ENCODE results near the gene ARHGAP18. TPM values are rescaled to one million over a fixed set of nuclear protein-coding genes. Genes with fewer than 3 reads are reported as not detected.

The ARHGAP18 gene
- total RNA-seq, 2 experiments from 2014 or later: 5.2 to 6.8 TPM

DNA sequence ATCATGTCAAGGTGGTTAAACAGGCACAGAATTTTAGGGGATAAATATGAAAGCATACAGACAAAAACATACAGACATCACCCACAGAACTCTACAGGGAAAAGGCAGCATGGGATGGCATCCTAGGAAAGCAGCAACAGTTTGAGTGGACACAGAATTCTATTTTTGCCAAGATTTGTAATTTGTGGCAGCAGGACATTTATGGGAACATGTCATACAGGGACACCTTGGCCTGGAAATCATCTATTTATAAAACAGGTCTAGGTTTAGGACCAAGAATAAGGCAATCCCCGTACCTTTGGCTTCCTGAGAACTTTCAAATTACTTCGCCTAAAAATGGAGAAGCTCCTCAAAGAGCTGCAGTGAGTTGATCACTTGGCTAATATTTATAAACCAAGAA lies 17.5 kb downstream of the ARHGAP18 start:
- no peaks in the 10 kb centered on the region for H3K27me3 Mint-ChIP-seq
- no peak for ATAC-seq
- H3K9me3 Mint-ChIP-seq (ENCODE audit: low read depth): no peaks in the 10 kb centered on the region
- no peak overlapping the region for H3K27ac Mint-ChIP-seq
- no peak overlapping the region for H3K4me3 Mint-ChIP-seq
- no peaks in the 10 kb centered on the region for H3K36me3 Mint-ChIP-seq (ENCODE audit: low read depth)
- peaks cover 28% of the 10 kb centered on the region for H3K4me1 Mint-ChIP-seq
- ChIA-PET CTCF (interaction anchor here (0.6 kb wide), 1 partner anchor 1402 kb away, joined by 3 read pairs; no protein-coding TSS in a partner anchor), POLR2A (no interaction called here)
- no peak for DNase-seq
- intact Hi-C loops (cut with DNase I, micrococcal nuclease): no loop called here

DNA sequence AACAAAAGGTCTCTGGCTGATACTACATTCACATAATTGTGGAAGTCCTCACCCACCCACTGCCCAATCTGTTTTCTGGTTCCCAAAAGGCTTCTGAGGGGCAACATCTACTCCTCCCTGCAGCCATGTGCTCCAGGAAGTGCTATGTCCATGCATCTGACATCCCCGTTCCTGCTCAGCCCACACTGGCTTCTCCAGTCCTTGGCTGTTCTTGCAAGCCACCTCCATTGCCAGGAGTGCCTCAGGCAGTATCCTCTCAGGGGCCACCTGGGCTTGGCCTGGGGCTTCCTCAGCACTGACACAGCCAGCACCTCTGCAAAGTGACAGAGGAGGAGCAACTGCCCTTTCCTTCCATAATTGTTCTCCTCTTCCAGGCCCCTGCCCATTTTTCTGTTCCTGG lies 18.3 kb downstream of the ARHGAP18 start:
- CTCF ChIA-PET: no interaction called here

DNA sequence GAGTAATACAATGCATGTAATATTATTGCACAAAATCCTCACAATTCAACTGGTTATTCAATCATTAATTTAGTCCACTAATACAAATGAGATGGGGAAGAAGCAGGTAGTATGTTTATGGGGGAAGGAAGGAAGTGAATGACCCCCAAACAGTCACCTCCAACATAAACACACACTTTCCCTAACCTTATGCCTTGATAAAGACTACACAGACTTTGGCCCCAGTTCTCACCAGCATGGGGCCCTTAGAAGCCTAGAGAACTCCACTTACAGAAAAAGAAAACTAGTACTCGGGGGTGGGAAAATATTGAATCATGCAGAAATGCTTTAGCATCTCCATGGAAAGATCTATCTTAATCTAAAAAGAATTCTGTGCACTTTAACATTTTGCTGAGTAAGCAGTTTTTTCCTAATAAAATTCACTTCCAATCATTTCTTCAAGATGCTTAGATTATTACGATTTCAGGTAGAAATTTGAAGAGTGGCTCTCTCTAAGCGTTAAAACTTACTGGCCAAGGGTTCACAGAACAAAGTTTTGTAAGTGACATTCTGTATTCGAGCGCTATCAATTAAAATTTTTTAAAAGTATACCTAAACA lies 18.8 kb downstream of the ARHGAP18 start:
- peaks cover 33% of the 10 kb centered on the region for H3K4me1 Mint-ChIP-seq
- intact Hi-C loops (cut with DNase I, micrococcal nuclease): no loop called here
- H3K9me3 Mint-ChIP-seq (ENCODE audit: low read depth): no peaks in the 10 kb centered on the region
- no peaks in the 10 kb centered on the region for H3K36me3 Mint-ChIP-seq (ENCODE audit: low read depth)
- POLR2A ChIA-PET: no interaction called here
- no peak overlapping the region for H3K27ac Mint-ChIP-seq
- H3K4me3 Mint-ChIP-seq: no peak overlapping the region
- CTCF ChIA-PET: no interaction called here
- no peaks in the 10 kb centered on the region for H3K27me3 Mint-ChIP-seq
- ATAC-seq: no peak
- no peak for DNase-seq

More for the DNA sequence above, 18.3 kb downstream of the ARHGAP18 start:
- H3K36me3 Mint-ChIP-seq (ENCODE audit: low read depth): no peaks in the 10 kb centered on the region
- H3K9me3 Mint-ChIP-seq (ENCODE audit: low read depth): no peaks in the 10 kb centered on the region
- POLR2A ChIA-PET: no interaction called here
- H3K4me3 Mint-ChIP-seq: no peak overlapping the region
- no peak overlapping the region for H3K27ac Mint-ChIP-seq
- H3K4me1 Mint-ChIP-seq: peaks cover 33% of the 10 kb centered on the region
- ATAC-seq (no peak), DNase-seq (no peak)
- intact Hi-C loops (cut with DNase I, micrococcal nuclease): no loop called here
- no peaks in the 10 kb centered on the region for H3K27me3 Mint-ChIP-seq

DNA sequence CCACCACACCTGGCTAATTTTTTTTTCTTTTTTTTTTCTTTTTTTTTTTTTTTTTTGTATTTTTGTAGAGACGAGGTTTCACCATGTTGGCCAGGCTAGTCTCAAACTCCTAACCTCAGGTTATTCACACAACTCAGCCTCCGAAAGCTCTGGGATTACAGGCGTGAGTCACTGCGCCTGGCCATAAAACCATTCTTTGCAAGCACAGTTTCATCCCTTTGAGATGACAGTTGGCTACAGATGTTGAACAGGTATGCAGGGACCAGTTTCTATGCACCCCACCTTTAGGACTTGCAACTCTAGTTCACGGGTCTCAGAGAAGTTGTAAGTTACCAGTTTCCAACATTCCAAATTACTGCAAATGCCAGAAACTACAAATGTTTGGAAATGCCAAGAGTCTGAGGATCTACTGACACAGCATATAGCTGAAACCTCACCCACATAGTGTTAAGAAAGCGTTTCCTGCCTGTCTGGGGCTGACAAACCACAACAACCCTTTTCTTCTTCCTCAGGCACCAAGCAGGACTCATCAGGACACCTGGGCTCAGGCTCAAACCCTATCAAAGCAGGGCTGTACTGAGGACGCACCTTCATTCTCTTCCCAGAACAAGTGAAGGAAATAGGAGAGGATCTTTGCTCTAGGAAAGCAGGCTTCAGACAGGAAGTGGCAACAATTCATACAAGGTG lies 22.9 kb downstream of the ARHGAP18 start:
- peak; percentile 62 for DNase-seq
- intact Hi-C loops (cut with DNase I, micrococcal nuclease): no loop called here
- Mint-ChIP-seq H3K4me3 (no peak overlapping the region), H3K27ac (peak overlapping the region; percentile 51), H3K9me3 (ENCODE audit: low read depth) (no peaks in the 10 kb centered on the region), H3K4me1 (peaks cover 52% of the 10 kb centered on the region), H3K36me3 (ENCODE audit: low read depth) (no peaks in the 10 kb centered on the region), H3K27me3 (no peaks in the 10 kb centered on the region)
- ChIA-PET CTCF (interaction anchor here (1.5 kb wide), 1 partner anchor 29 kb away, joined by 5 read pairs; no protein-coding TSS in a partner anchor), POLR2A (no interaction called here)
- ATAC-seq: peak; percentile 68

DNA sequence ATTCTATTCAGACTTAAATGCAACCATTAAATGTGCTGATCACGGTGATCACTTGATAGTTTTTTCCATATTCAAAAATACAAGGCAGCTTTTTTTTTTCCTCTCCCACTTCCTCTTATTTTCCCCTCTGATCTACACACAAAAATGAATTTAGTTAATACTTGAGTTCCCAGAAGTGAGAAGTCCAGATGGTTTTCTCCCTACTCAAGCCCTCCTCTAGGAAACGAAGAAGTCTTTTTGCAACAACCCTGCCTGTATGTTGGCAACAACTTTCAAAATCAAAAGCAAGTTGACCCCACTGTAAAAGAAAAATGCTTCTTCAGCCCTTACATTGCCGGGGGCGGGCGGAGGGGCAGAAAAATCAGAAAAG lies 24.3 kb downstream of the ARHGAP18 start:
- intact Hi-C loops (cut with DNase I, micrococcal nuclease): loop anchor here in 1 of 2 experiments (2.0 kb wide), 1 partner anchor 63 kb away; no protein-coding TSS in a partner anchor
- Mint-ChIP-seq H3K4me3 (no peak overlapping the region), H3K27ac (no peak overlapping the region), H3K36me3 (ENCODE audit: low read depth) (no peaks in the 10 kb centered on the region), H3K4me1 (peaks cover 54% of the 10 kb centered on the region), H3K9me3 (ENCODE audit: low read depth) (no peaks in the 10 kb centered on the region), H3K27me3 (no peaks in the 10 kb centered on the region)
- CTCF ChIA-PET: interaction anchor here (1.3 kb wide), 1 partner anchor 24 kb away, joined by 3 read pairs; the partner anchor contains the start of gene ARHGAP18
- ATAC-seq: no peak
- POLR2A ChIA-PET: no interaction called here
- DNase-seq: no peak

DNA sequence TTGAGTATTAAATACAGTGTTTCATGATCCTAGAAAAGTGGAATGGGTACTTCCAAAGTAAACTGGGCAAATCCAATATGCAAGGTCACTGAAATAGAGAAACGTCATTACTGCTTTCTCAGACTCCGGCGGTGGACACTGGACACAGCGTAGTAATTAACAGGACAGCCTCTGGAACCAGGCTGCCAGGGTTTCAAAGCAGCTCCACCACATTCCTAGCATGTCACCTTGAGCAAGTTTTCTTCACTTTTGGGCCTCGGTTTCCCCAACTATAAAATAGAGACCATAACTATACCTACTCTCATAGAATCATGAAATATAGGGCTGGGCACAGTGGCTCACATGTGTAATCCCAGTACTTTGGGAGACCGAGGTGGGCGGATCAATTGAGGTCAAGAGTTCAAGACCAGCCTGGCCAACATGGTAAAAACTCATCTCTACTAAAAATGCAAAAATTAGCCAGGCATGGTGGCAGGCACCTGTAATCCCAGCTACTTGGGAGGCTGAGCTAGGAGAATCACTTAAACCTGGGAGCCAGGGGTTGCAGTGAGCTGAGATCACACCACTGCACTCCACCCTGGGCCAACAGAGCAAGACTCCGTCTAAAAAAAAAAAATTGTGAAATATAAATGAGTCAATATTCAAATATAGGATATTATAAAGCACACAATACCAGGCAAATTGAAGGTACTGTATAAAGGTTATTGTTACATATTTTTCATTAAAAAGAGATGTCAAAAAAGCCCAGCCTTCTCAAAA lies 24.9 kb downstream of the ARHGAP18 start:
- ChIA-PET CTCF (interaction anchor here (1.3 kb wide), 2 partner anchors 13 to 25 kb away, joined by 3 to 5 read pairs; partner anchors contain the start of gene ARHGAP18), POLR2A (interaction anchor here (1.0 kb wide), 1 partner anchor 39 kb away, joined by 3 read pairs; no protein-coding TSS in a partner anchor)
- H3K27ac Mint-ChIP-seq: no peak overlapping the region
- intact Hi-C loops (cut with DNase I, micrococcal nuclease): loop anchor here (1.0 to 5.0 kb wide), 3 partner anchors 13 to 1028 kb away; no protein-coding TSS in a partner anchor
- H3K4me3 Mint-ChIP-seq: no peak overlapping the region
- DNase-seq (no peak), ATAC-seq (no peak)
- no peaks in the 10 kb centered on the region for H3K9me3 Mint-ChIP-seq (ENCODE audit: low read depth)
- peaks cover 54% of the 10 kb centered on the region for H3K4me1 Mint-ChIP-seq
- H3K36me3 Mint-ChIP-seq (ENCODE audit: low read depth): no peaks in the 10 kb centered on the region
- H3K27me3 Mint-ChIP-seq: no peaks in the 10 kb centered on the region

DNA sequence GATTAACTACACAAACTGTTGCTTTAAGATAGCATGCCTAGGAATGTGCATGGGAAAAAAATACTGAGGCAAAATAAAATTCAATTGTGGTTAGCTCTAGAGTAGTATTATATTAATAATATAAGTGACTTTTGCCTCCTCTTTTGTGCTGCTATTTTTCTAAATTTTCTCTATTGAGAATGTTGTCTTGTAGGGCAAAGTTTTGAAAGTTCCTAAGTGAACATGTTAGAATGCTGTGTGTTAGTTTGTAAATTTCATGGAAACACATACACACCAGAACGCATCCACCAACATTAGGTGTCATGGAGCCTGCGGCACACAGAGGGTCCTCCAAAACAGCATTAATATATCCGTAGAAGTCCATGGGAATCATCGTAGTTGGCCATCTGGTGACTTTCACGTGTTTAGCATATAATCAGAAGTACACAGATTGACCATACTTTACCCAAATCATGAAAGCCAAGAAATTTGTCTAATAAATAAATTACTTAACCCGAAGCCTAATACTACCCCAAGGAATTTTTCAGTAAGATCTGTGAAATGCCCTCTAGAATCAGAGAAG lies 25.6 kb downstream of the ARHGAP18 start:
- POLR2A ChIA-PET: interaction anchor here (0.6 to 1.0 kb wide), 3 partner anchors 11 to 185 kb away, joined by 3 to 5 read pairs (median 4); no protein-coding TSS in a partner anchor

DNA sequence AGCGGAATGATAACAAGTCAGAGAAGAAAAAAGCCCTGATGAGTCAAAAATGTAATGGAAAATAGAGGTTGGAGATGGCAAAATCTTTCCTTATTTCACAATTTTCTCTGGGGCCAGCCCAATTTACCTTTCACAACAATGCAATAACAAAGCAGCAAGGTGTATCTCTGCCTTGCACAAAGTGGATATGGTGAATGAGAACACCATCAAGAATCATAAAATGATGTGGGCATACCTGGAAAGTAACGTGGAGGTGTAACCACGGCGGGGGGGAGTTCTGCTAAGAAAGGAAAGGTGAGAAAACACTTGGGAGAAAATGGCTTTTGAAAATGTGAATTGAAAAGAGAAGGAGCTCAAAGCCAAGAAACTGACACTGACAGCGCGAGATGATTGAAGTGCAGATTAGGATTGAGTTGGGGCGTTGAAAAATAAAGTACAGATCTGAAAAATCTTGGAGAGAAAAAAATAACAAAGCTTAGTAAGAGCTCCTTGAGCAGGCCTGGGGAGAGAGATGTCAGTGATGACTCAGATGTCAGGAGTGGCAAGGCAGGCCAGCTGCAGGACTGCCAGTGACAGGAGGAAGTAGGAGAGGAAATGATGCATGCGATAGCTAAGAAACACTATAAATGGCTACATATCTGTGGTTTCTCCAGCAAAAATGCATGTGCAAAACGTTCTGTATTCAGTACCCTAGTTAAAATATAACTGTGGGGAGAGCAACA lies 26.2 kb downstream of the ARHGAP18 start:
- ATAC-seq (peak; percentile 96), DNase-seq (peak; percentile 79)
- intact Hi-C loops (cut with DNase I, micrococcal nuclease): loop anchor here (1.0 to 5.0 kb wide), 3 partner anchors 11 to 1026 kb away; no protein-coding TSS in a partner anchor
- CTCF ChIA-PET: interaction anchor here (0.7 to 1.3 kb wide), 9 partner anchors 11 to 86 kb away, joined by 3 to 6 read pairs (median 4); no protein-coding TSS in a partner anchor
- H3K36me3 Mint-ChIP-seq (ENCODE audit: low read depth): no peaks in the 10 kb centered on the region
- H3K4me1 Mint-ChIP-seq: peaks cover 52% of the 10 kb centered on the region
- peak overlapping the region; percentile 75 for H3K27ac Mint-ChIP-seq
- no peaks in the 10 kb centered on the region for H3K27me3 Mint-ChIP-seq
- H3K9me3 Mint-ChIP-seq (ENCODE audit: low read depth): no peaks in the 10 kb centered on the region
- H3K4me3 Mint-ChIP-seq: peak overlapping the region; percentile 28
- POLR2A ChIA-PET: interaction anchor here (0.6 to 1.0 kb wide), 4 partner anchors 11 to 921 kb away, joined by 3 to 5 read pairs (median 4); no protein-coding TSS in a partner anchor

More for the DNA sequence above, 25.6 kb downstream of the ARHGAP18 start:
- ATAC-seq: no peak
- Mint-ChIP-seq H3K4me3 (no peak overlapping the region), H3K36me3 (ENCODE audit: low read depth) (no peaks in the 10 kb centered on the region), H3K27ac (peak overlapping the region; percentile 75), H3K9me3 (ENCODE audit: low read depth) (no peaks in the 10 kb centered on the region), H3K4me1 (peaks cover 54% of the 10 kb centered on the region), H3K27me3 (no peaks in the 10 kb centered on the region)
- intact Hi-C loops (cut with DNase I, micrococcal nuclease): loop anchor here (1.0 to 5.0 kb wide), 3 partner anchors 12 to 1027 kb away; no protein-coding TSS in a partner anchor
- no peak for DNase-seq
- CTCF ChIA-PET: interaction anchor here (0.7 to 1.3 kb wide), 8 partner anchors 11 to 86 kb away, joined by 3 to 6 read pairs (median 4); no protein-coding TSS in a partner anchor

DNA sequence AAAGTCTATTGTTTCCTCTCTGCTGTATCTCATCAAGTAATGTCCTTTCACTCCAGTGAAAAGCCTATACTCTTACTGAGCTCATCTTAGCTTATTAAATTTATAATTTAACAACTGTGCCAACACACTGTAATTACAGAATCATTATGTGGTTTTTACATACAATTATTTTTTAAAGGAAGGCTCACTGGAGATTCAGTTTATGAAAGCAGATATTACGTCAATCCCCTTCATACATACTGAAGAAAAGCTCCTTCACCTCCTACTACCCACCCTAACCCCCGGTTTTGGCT lies 28.1 kb downstream of the ARHGAP18 start:
- no peak overlapping the region for H3K27ac Mint-ChIP-seq
- no peak overlapping the region for H3K4me3 Mint-ChIP-seq
- H3K36me3 Mint-ChIP-seq (ENCODE audit: low read depth): no peaks in the 10 kb centered on the region
- DNase-seq (no peak), ATAC-seq (no peak)
- H3K4me1 Mint-ChIP-seq: peaks cover 46% of the 10 kb centered on the region
- ChIA-PET POLR2A (no interaction called here), CTCF (interaction anchor here (1.0 to 1.8 kb wide), 3 partner anchors 9 to 30 kb away, joined by 3 to 8 read pairs (median 5); partner anchors contain the start of gene ARHGAP18)
- H3K9me3 Mint-ChIP-seq (ENCODE audit: low read depth): no peaks in the 10 kb centered on the region
- intact Hi-C loops (cut with DNase I, micrococcal nuclease): loop anchor here in 1 of 2 experiments (5.0 kb wide), 1 partner anchor 1025 kb away; no protein-coding TSS in a partner anchor
- no peaks in the 10 kb centered on the region for H3K27me3 Mint-ChIP-seq

DNA sequence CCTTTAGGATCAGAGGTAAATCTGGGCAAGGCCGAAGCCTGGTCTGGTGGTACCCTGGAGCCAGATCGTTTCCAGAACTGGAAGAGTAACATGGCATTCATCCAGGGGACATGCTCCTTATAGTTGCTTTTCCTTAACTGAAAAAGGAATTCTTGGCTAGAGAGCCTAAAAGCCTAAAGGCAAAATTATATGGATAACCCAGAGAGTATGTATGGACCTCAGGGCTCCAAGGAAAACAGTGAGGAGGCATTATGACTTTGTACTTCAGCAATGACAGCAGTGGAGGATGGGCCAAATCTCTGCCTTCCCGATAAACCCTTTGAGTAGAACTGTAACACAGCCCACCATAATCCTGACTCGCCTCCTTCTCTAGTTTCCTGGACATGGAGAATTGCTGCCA lies 29.3 kb downstream of the ARHGAP18 start:
- no peaks in the 10 kb centered on the region for H3K9me3 Mint-ChIP-seq (ENCODE audit: low read depth)
- no peaks in the 10 kb centered on the region for H3K36me3 Mint-ChIP-seq (ENCODE audit: low read depth)
- POLR2A ChIA-PET: no interaction called here
- no peak overlapping the region for H3K4me3 Mint-ChIP-seq
- H3K27me3 Mint-ChIP-seq: no peaks in the 10 kb centered on the region
- CTCF ChIA-PET: no interaction called here
- H3K4me1 Mint-ChIP-seq: peaks cover 35% of the 10 kb centered on the region
- intact Hi-C loops (cut with DNase I, micrococcal nuclease): loop anchor here in 1 of 2 experiments (5.0 kb wide), 1 partner anchor 1023 kb away; no protein-coding TSS in a partner anchor
- no peak overlapping the region for H3K27ac Mint-ChIP-seq
- no peak for ATAC-seq
- no peak for DNase-seq

Measured in activated CD4-positive, alpha-beta T cell treated with anti-CD3 and anti-CD28 coated beads for 36 hours (primary cell).